Measurements from ENCODE around the gene ALDH3B2. TPM values are rescaled to one million over a fixed set of nuclear protein-coding genes. Genes with fewer than 3 reads are reported as not detected.

Gene ALDH3B2
- total RNA-seq, 1 experiment from 2014 or later, result not detected

GRCh38 chr11:67694875-67695555, 20.6 kb upstream of the ALDH3B2 start:
- Histone ChIP-seq H3T11ph (ENCODE audit: low read length) (no peak overlapping the region), H3K9ac (ENCODE audit: extremely low read depth, insufficient read length, low read length) (no peak overlapping the region), H3K23ac (ENCODE audit: insufficient read length, low read depth, low read length) (no peak overlapping the region), H4K8ac (replicated peaks; ENCODE audit: insufficient read length, low read depth, low read length) (no peak overlapping the region), H3K27ac (ENCODE audit: insufficient read length, low read depth, low read length) (no peak overlapping the region), H3K23me2 (ENCODE audit: insufficient read length, low read depth, low read length, poor library complexity, severe bottlenecking) (no peaks in the 10 kb centered on the region), H3K79me2 (ENCODE audit: insufficient read depth, low read length) (no peaks in the 10 kb centered on the region), H3K18ac (ENCODE audit: insufficient read length, low read depth, low read length) (no peak overlapping the region), H2AFZ (ENCODE audit: low read length) (no peak overlapping the region), H3K79me1 (ENCODE audit: insufficient read depth, low read depth, low read length, poor library complexity, severe bottlenecking) (no peaks in the 10 kb centered on the region), H4K91ac (ENCODE audit: insufficient read length, low read depth, low read length) (no peak overlapping the region), H3K9me3 (ENCODE audit: control insufficient read depth, low read depth, low read length) (peaks cover 10% of the 10 kb centered on the region), H3K4ac (ENCODE audit: low read depth, low read length) (no peak overlapping the region), H3K27me3 (ENCODE audit: insufficient read depth, low read length) (no peaks in the 10 kb centered on the region), H2BK5ac (ENCODE audit: insufficient read length, low read length) (no peak overlapping the region), H2BK120ac (ENCODE audit: low read depth, low read length, poor library complexity, severe bottlenecking) (no peak overlapping the region), H2BK15ac (ENCODE audit: low read depth, low read length) (no peak overlapping the region), H3K56ac (ENCODE audit: insufficient read length, low read depth, low read length) (no peak overlapping the region), H3K4me2 (ENCODE audit: insufficient read depth, insufficient read length, low read length) (no peak overlapping the region), H2BK20ac (ENCODE audit: low read depth, low read length, poor library complexity, severe bottlenecking) (no peak overlapping the region), H4K5ac (ENCODE audit: insufficient read length, low read depth, low read length) (no peak overlapping the region), H3K4me1 (ENCODE audit: insufficient read depth, low read length) (no peaks in the 10 kb centered on the region), H2AK5ac (ENCODE audit: insufficient read length, low read length) (no peak overlapping the region), H2BK12ac (ENCODE audit: insufficient read length, low read depth, low read length) (no peak overlapping the region), H4K20me1 (ENCODE audit: control insufficient read depth, insufficient read depth, insufficient read length) (no peaks in the 10 kb centered on the region), H3K14ac (ENCODE audit: insufficient read depth, low read length) (no peak overlapping the region)
- Mint-ChIP-seq H3K27me3 (ENCODE audit: low read depth) (peaks cover 7% of the 10 kb centered on the region), H3K4me3 (no peak overlapping the region), H3K9me3 (peaks cover 17 to 22% of the 10 kb centered on the region in 2 experiments), H3K4me1 (peaks cover 1 to 2% of the 10 kb centered on the region in 2 experiments; a peak in 2 of 4 replicates), H3K27ac (no peak overlapping the region), H3K36me3 (ENCODE audit: insufficient read depth in 1 of 3, low read depth in 3 of 3) (peaks cover 0 to 3% (median 2%) of the 10 kb centered on the region in 3 experiments; a peak in 5 of 7 replicates)
- TF ChIP-seq, protein P1, sequence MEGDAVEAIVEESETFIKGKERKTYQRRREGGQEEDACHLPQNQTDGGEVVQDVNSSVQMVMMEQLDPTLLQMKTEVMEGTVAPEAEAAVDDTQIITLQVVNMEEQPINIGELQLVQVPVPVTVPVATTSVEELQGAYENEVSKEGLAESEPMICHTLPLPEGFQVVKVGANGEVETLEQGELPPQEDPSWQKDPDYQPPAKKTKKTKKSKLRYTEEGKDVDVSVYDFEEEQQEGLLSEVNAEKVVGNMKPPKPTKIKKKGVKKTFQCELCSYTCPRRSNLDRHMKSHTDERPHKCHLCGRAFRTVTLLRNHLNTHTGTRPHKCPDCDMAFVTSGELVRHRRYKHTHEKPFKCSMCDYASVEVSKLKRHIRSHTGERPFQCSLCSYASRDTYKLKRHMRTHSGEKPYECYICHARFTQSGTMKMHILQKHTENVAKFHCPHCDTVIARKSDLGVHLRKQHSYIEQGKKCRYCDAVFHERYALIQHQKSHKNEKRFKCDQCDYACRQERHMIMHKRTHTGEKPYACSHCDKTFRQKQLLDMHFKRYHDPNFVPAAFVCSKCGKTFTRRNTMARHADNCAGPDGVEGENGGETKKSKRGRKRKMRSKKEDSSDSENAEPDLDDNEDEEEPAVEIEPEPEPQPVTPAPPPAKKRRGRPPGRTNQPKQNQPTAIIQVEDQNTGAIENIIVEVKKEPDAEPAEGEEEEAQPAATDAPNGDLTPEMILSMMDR (conservative IDR thresholded peaks at IDR 0.05), result no peak
- WGBS (ENCODE audit: extremely low coverage, insufficient read length, low lambda C conversion rate), result no CpG with 5 or more reads among the region's 28 CpGs
- no peak for DNase-seq
